ENCODE results near the gene FSD2.
"Not testable (repeated sequence)": the region's sequence is repeated elsewhere in the genome, so short reads cannot be mapped to it uniquely, and the experiment has no call there.

The FSD2 gene

GRCh38 chr15:82792068-82792467 lies 13.8 kb downstream of the FSD2 start:
- DNase-seq (ENCODE audit: low spot score) = no peak

- DNase-seq (ENCODE audit: low spot score) = no peak
Measured at GRCh38 chr15:82790321-82790720, 15.5 kb downstream of the FSD2 start.

- DNase-seq (ENCODE audit: low spot score) = no peak
Measured at GRCh38 chr15:82789491-82789890, 16.4 kb downstream of the FSD2 start.

GRCh38 chr15:82788496-82788895 lies 17.4 kb downstream of the FSD2 start:
- no peak for DNase-seq (ENCODE audit: low spot score)

GRCh38 chr15:82781349-82781748 lies 24.5 kb downstream of the FSD2 start:
- no peak for DNase-seq (ENCODE audit: low spot score)

- no peak for DNase-seq (ENCODE audit: low spot score)
Measured at GRCh38 chr15:82778755-82779154, 27.1 kb downstream of the FSD2 start.

- DNase-seq (ENCODE audit: low spot score) = no peak
Measured at GRCh38 chr15:82774496-82774895, 31.4 kb downstream of the FSD2 start.

GRCh38 chr15:82771789-82772607 lies 33.9 kb downstream of the FSD2 start:
- no peak for DNase-seq (ENCODE audit: low spot score)

GRCh38 chr15:82768414-82769054 lies 37.3 kb downstream of the FSD2 start:
- no peak for DNase-seq (ENCODE audit: low spot score)

- no peak for DNase-seq (ENCODE audit: low spot score)
Measured at GRCh38 chr15:82767163-82767829, 38.6 kb downstream of the FSD2 start.

GRCh38 chr15:82766201-82766600 lies 39.7 kb downstream of the FSD2 start:
- DNase-seq (ENCODE audit: low spot score) = not testable (repeated sequence)

- DNase-seq (ENCODE audit: low spot score) = no peak
Measured at GRCh38 chr15:82764740-82765139, 41.1 kb downstream of the FSD2 start.

GRCh38 chr15:82764117-82764490 lies 41.8 kb downstream of the FSD2 start:
- no peak for DNase-seq (ENCODE audit: low spot score)

- peak; percentile 30 for DNase-seq (ENCODE audit: low spot score)
Measured at GRCh38 chr15:82763361-82764116, 42.3 kb downstream of the FSD2 start.

- DNase-seq (ENCODE audit: low spot score) = no peak
Measured at GRCh38 chr15:82751308-82751707, 54.6 kb downstream of the FSD2 start.

- DNase-seq (ENCODE audit: low spot score) = peak; percentile 9
Measured at GRCh38 chr15:82750831-82751180, 55.1 kb downstream of the FSD2 start.

- peak; percentile 80 for DNase-seq (ENCODE audit: low spot score)
Measured at GRCh38 chr15:82749951-82750830, 55.7 kb downstream of the FSD2 start.

- no peak for DNase-seq (ENCODE audit: low spot score)
Measured at GRCh38 chr15:82748315-82748714, 57.6 kb downstream of the FSD2 start.

GRCh38 chr15:82743810-82744209 lies 62.1 kb downstream of the FSD2 start:
- DNase-seq (ENCODE audit: low spot score) = no peak

GRCh38 chr15:82742134-82742533 lies 63.7 kb downstream of the FSD2 start:
- no peak for DNase-seq (ENCODE audit: low spot score)

GRCh38 chr15:82739086-82739485 lies 66.8 kb downstream of the FSD2 start:
- DNase-seq (ENCODE audit: low spot score) = no peak
